Limb (tissue), 2 donors: ENCODE data around the gene HBS1L.
"Not testable (repeated sequence)": the region's sequence is repeated elsewhere in the genome, so short reads cannot be mapped to it uniquely, and the experiment has no call there.

Experiments used
- DNase-seq, 2 donors: peaks; one replicate each; pipeline ENCODE4 v3.0.0-alpha.2; 2016; ENCODE audit errors: extremely low spot score in 2 of 2

Gene HBS1L

DNA sequence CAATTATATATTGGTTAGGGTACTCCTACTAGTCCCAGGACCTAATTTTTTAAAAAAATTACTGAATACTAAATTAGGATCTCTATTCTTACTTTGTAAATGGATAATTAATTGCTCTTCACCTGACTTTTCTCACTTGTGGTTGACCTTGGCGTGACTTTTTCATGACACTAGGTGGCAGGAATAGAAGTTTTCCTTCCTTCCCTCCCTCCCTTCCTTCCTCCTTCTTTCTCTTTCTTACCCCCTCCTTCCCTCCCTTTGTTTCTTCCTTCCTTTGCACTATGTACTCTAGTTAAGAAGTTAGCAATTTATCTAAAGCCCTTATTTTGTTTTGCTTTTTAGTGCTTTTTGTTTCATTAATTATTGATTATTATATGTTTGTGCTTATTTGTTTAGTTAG is 20.4 kb upstream of the HBS1L start:
- DNase-seq = no peak

- DNase-seq = no peak
Measured at GRCh38 chr6:135073756-135074393, 19.3 kb upstream of the HBS1L start.

GRCh38 chr6:135073217-135073616 is 18.6 kb upstream of the HBS1L start:
- no peak for DNase-seq

DNA sequence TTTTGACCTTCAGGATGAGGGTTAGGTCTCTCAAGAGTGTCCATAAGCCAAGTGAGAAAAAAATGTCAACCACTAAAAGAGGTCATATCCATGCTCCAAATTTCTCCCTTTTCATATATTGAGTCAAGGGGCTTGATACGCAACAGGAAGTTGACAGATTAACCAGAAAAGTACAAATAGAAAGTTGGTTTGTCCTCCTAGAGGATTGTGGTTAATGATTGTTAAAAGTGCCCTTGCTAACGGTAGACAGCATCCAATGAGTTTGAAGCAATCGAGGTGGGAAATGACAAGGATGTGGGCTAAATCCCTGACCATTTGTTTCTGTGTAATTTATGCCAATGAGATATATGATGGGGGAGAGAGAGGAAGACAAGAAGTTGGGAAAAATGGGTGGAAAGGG is 18.1 kb upstream of the HBS1L start:
- DNase-seq = no peak

DNA sequence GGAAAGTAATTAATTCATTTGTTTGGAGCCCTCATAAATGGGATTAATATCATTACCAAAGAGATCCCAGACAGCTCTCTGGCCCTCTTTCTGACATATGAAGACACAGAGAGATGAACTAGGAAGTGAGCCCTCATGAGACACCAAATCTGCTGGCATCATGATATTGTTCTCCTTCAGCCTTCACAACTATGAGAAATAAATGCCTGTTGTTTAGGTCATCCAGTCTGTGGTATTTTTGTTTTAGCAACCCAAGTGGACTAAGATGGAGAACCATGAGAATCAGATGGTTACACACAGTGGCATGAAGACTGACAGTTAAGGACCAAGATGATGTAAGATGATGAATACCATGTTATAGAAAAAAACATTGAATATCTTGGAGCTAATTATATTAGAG is 16.9 kb upstream of the HBS1L start:
- no peak for DNase-seq

DNA sequence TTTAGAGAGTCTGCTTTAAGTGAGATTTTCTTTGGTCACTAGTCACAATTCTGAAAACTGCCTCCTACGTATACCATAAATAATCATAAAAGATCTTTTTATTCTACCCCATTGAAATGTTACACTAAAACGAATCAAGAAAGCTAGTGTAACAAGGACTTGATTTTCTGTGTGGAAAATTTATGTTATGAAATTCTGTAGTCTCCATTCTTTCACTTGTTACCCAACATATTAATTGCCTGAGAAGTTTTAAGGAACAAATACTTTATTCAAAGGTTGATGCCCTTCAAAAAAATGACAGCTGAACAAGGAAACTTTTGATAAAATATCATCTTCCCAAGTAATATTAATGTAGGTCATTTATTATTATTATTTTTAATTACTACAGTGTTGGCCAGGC is 13.3 kb upstream of the HBS1L start:
- no peak for DNase-seq

DNA sequence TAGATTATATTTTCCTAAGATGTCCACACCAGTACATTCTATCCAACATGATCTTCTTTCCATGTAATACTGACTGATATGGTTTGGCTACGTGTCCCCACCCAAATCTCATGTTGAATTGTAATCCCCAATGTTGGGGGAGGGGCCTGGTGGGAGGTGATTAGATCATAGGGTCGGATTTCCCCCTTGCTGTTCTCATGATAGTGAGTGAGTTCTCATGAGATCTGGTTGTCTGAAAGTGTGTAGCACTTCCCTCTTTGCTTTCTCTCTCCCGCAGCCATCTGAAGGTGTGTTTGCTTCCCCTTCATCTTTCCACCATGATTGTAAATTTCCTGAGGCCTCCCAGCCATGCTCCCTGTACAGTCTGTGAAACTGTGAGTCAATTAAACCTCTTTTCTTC is 12.2 kb upstream of the HBS1L start:
- no peak for DNase-seq

DNA sequence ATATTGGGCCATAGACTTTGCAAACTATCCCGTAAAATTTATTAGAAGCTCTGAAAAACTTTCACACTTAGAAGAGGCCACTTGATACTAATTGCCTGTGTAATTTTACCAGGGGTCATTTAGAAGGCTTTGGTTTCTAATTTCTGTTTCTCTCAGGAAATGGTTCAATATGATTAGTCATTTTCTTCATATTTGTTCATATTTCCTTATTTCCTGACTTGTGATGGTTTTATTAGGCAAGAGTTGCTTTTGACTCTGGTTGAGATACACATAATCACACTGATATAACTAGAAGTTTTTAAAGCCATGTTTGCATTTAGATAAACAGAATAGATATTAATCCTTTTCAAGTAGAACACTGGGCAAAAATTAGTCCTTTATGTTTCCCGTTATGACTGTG is 11.8 kb upstream of the HBS1L start:
- DNase-seq = no peak

GRCh38 chr6:135064586-135064985 is 10.0 kb upstream of the HBS1L start:
- no peak for DNase-seq

- no peak for DNase-seq
Measured at GRCh38 chr6:135063926-135064325, 9.3 kb upstream of the HBS1L start.

- no peak for DNase-seq
Measured at GRCh38 chr6:135062735-135063134, 8.1 kb upstream of the HBS1L start.

GRCh38 chr6:135060076-135060475 is 5.5 kb upstream of the HBS1L start:
- no peak for DNase-seq

DNA sequence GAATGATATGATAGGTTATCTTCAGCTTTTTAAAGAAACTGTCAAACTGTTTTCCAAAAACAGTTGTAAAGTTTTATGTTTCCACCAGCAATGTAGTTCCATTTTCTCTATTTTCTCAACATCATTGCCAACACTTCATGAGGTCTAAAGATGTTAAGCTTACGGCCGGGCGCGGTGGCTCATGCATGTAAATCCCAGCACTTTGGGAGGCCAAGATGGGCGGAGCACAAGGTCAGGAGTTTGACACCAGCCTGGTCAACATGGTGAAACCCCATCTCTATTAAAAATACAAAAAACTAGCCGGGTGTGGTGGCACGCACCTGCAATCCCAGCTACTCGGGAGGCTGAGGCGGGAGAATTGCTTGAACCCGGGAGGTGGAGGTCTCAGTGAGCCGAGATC is 3.7 kb upstream of the HBS1L start:
- not testable (repeated sequence) for DNase-seq

DNA sequence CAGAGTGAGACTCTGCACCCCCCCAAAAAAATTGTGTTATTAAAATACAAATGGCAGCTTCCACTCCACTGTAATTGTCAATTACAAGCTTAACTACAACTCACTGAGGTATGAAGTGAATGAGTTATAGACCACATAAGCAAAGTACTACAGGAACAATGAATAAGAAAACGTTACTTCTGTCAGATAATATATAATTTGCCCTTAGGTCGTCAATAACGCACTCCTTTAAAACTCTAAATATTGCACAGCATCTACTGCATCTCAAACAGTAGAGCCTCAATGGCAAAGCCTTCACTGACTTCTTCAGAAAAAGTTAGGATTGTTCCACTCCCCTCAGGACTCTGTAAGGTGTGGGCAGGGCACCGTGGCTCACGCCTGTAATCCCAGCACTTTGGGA is 2.0 kb upstream of the HBS1L start:
- no peak for DNase-seq

- DNase-seq = peak in 1 of 2 donors; percentile 1
Measured at GRCh38 chr6:135054226-135054568, 425 bp downstream of the HBS1L start.

DNA sequence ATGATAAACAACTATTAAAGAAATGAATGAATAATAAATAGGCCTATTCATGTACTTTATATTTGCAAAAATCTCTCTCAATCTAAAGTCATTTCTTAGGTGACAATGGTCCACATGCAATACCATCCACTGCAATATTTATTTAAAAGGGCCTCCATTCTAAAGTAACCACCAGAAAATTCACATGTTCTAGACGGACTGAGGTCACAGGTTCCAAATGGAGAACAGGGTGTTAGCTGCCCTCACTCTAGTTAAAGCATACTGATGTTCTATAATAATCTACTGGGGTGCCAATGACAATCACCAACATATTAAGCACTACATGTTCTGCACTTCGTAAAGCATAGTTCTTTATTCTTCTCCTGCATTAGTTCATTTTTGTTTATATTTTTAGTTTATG is 1.2 kb downstream of the HBS1L start:
- DNase-seq = no peak

- no peak for DNase-seq
Measured at GRCh38 chr6:135052939-135053338, 1.7 kb downstream of the HBS1L start.

DNA sequence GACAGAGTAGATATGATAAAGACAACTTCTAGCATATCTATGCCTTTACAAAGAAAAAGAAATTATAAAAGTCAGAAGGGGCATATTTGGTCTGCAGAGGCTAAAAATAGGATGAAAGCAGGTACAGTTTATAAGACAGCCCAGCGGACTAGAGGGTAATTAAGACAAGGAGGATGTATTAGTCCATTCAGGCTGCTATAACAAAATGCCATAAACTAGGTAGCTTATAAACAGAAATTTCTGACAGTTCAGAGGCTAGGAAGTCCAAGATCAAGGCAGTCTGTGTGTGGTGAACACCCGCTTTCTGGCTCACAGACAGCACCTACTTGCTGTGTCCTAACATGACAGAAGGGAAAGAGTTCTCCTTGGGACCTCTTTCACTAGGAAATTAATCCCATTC is 5.7 kb downstream of the HBS1L start:
- no peak for DNase-seq

- no peak for DNase-seq
Measured at GRCh38 chr6:135047336-135047735, 7.3 kb downstream of the HBS1L start.

- DNase-seq = no peak
Measured at GRCh38 chr6:135046912-135047311, 7.7 kb downstream of the HBS1L start.

- no peak for DNase-seq
Measured at GRCh38 chr6:135044639-135045038, 10.0 kb downstream of the HBS1L start.

DNA sequence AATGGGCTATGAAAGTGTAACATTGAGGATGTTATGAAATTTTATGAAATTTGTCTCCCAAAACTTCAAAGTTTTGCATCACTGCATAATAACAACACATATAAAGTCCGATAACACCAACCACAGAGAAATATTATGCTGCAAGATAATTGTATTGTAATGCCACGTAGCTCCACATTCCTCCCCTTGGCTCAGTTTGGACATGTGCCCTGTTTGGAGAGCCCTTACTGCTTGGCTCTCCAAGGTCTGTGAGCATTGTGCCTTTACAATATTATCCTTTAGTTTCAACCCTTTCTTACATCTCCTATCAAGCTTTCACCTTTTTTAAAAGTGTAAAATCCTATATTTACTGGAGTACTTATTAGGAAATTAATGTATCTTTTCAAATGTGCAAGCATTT is 10.8 kb downstream of the HBS1L start:
- DNase-seq = no peak

- DNase-seq = no peak
Measured at GRCh38 chr6:135043364-135043763, 11.3 kb downstream of the HBS1L start.

DNA sequence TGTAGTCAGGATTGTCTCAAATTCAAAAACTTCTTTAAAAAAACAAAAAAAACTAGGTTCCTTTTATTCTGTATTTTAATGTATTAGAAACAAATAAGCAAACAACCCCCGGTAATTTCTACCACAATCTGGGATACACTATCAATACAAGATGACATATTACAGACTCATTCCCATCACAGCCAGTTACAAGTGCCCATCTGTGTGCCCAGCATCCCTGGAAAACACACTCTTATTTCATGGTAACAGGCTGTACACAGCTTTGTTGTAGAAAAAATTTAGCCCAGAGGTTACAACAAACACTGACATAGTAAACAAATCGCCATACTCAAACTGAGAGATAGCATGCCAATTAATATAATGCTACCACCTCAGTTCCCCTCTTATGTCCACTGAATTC is 16.3 kb downstream of the HBS1L start:
- DNase-seq = no peak
